Measurements from ENCODE around the gene AXDND1. TPM values are rescaled to one million over a fixed set of nuclear protein-coding genes. Genes with fewer than 3 reads are reported as not detected.

AXDND1 gene
- total RNA-seq, 5 donors from 2014 or later (not counting 1 experiment from before 2014, with no cell fraction given): 0.19 to 1.5 (median 0.77) TPM; not detected in 2

GRCh38 chr1:179586107-179586823 lies 220.5 kb downstream of the AXDND1 start:
- Histone ChIP-seq H3K36me3 (ENCODE audit: control insufficient read depth in 2 of 2, extremely low read depth in 1 of 2, insufficient read depth in 1 of 2, low read length in 1 of 2) (no peaks in the 10 kb centered on the region), H3K4me3 (ENCODE audit: control insufficient read depth in 1 of 2, extremely low read depth in 1 of 2, low read length in 1 of 2) (no peak overlapping the region), H3K9me3 (no peaks in the 10 kb centered on the region), H3K27me3 (replicated peaks in 1 of 2; ENCODE audit: control insufficient read depth in 2 of 2, extremely low read depth in 1 of 2, insufficient read depth in 2 of 2, low read length in 1 of 2) (peaks cover 17 to 34% of the 10 kb centered on the region in 2 experiments), H3K27ac (ENCODE audit: low read length) (no peak overlapping the region), H3K4me1 (ENCODE audit: control insufficient read depth in 1 of 2, extremely low read depth in 1 of 2, insufficient read depth in 2 of 2, low read length in 2 of 2) (no peaks in the 10 kb centered on the region)
- Mint-ChIP-seq H3K27me3 (peaks cover 54 to 57% of the 10 kb centered on the region in 2 donors), H3K4me1 (peaks cover 0 to 4% (median 2%) of the 10 kb centered on the region in 3 donors), H3K9me3 (no peaks in the 10 kb centered on the region), H3K36me3 (no peaks in the 10 kb centered on the region), H3K27ac (no peak overlapping the region), H3K4me3 (no peak overlapping the region)
- ChIA-PET CTCF (no interaction called here), POLR2A (interaction anchor here in 1 of 2 donors (0.9 kb wide), 1 partner anchor 317 kb away, joined by 8 read pairs; no protein-coding TSS in a partner anchor)
- WGBS (ENCODE audit: insufficient coverage): 16% methylated on average over 60 of the region's 60 CpGs
- ATAC-seq (replicated peaks in 1 of 4): no peak
- no peak for DNase-seq

GRCh38 chr1:179587336-179587735 lies 221.6 kb downstream of the AXDND1 start:
- Histone ChIP-seq H3K9me3 (no peaks in the 10 kb centered on the region), H3K36me3 (ENCODE audit: control insufficient read depth in 2 of 2, extremely low read depth in 1 of 2, insufficient read depth in 1 of 2, low read length in 1 of 2) (no peaks in the 10 kb centered on the region), H3K4me1 (ENCODE audit: control insufficient read depth in 1 of 2, extremely low read depth in 1 of 2, insufficient read depth in 2 of 2, low read length in 2 of 2) (no peaks in the 10 kb centered on the region), H3K27me3 (replicated peaks in 1 of 2; ENCODE audit: control insufficient read depth in 2 of 2, extremely low read depth in 1 of 2, insufficient read depth in 2 of 2, low read length in 1 of 2) (peaks cover 20 to 42% of the 10 kb centered on the region in 2 experiments), H3K27ac (ENCODE audit: low read length) (no peak overlapping the region), H3K4me3 (ENCODE audit: control insufficient read depth in 1 of 2, extremely low read depth in 1 of 2, low read length in 1 of 2) (peak overlapping the region in 1 of 2 donors; percentile 17)
- ChIA-PET POLR2A (no interaction called here), CTCF (no interaction called here)
- DNase-seq (no peak), ATAC-seq (replicated peaks in 1 of 4) (no peak)
- no peaks in the 10 kb centered on the region for H3K36me3 Mint-ChIP-seq
- no peak overlapping the region for H3K27ac Mint-ChIP-seq
- no peaks in the 10 kb centered on the region for H3K9me3 Mint-ChIP-seq
- H3K4me1 Mint-ChIP-seq: peaks cover 0 to 4% (median 2%) of the 10 kb centered on the region in 3 donors
- 64% methylated on average over 2 of the region's 6 CpGs for WGBS (ENCODE audit: insufficient coverage)
- peaks cover 50 to 58% of the 10 kb centered on the region in 2 donors for H3K27me3 Mint-ChIP-seq
- H3K4me3 Mint-ChIP-seq: no peak overlapping the region

GRCh38 chr1:179588425-179589024 lies 222.8 kb downstream of the AXDND1 start:
- CTCF ChIA-PET: no interaction called here
- Mint-ChIP-seq H3K4me3 (no peak overlapping the region), H3K4me1 (peaks cover 0 to 4% (median 2%) of the 10 kb centered on the region in 3 donors), H3K27me3 (peaks cover 56 to 63% of the 10 kb centered on the region in 2 donors), H3K9me3 (peaks cover 0 to 3% (median 0%) of the 10 kb centered on the region in 3 donors), H3K36me3 (no peaks in the 10 kb centered on the region), H3K27ac (no peak overlapping the region)
- Histone ChIP-seq H3K36me3 (ENCODE audit: control insufficient read depth in 2 of 2, extremely low read depth in 1 of 2, insufficient read depth in 1 of 2, low read length in 1 of 2) (no peaks in the 10 kb centered on the region), H3K27me3 (replicated peaks in 1 of 2; ENCODE audit: control insufficient read depth in 2 of 2, extremely low read depth in 1 of 2, insufficient read depth in 2 of 2, low read length in 1 of 2) (peaks cover 23 to 43% of the 10 kb centered on the region in 2 experiments), H3K4me3 (ENCODE audit: control insufficient read depth in 1 of 2, extremely low read depth in 1 of 2, low read length in 1 of 2) (no peak overlapping the region), H3K4me1 (ENCODE audit: control insufficient read depth in 1 of 2, extremely low read depth in 1 of 2, insufficient read depth in 2 of 2, low read length in 2 of 2) (no peaks in the 10 kb centered on the region), H3K27ac (ENCODE audit: low read length) (no peak overlapping the region), H3K9me3 (no peaks in the 10 kb centered on the region)
- ATAC-seq (replicated peaks in 1 of 4) (no peak), DNase-seq (no peak)
- 91% methylated on average over 18 of the region's 18 CpGs for WGBS (ENCODE audit: insufficient coverage)
- POLR2A ChIA-PET: no interaction called here

GRCh38 chr1:179589509-179589908 lies 223.7 kb downstream of the AXDND1 start:
- no peak overlapping the region for H3K4me3 Mint-ChIP-seq
- no peaks in the 10 kb centered on the region for H3K9me3 ChIP-seq
- peaks cover 0 to 4% (median 2%) of the 10 kb centered on the region in 3 donors for H3K4me1 Mint-ChIP-seq
- CTCF ChIA-PET: no interaction called here
- H3K27ac ChIP-seq (ENCODE audit: low read length): no peak overlapping the region
- no peaks in the 10 kb centered on the region for H3K36me3 ChIP-seq (ENCODE audit: control insufficient read depth in 2 of 2, extremely low read depth in 1 of 2, insufficient read depth in 1 of 2, low read length in 1 of 2)
- no CpG with 5 or more reads among the region's 4 CpGs for WGBS (ENCODE audit: insufficient coverage)
- no peak overlapping the region for H3K27ac Mint-ChIP-seq
- DNase-seq (no peak), ATAC-seq (replicated peaks in 1 of 4) (no peak)
- no peaks in the 10 kb centered on the region for H3K4me1 ChIP-seq (ENCODE audit: control insufficient read depth in 1 of 2, extremely low read depth in 1 of 2, insufficient read depth in 2 of 2, low read length in 2 of 2)
- H3K9me3 Mint-ChIP-seq: peaks cover 0 to 3% (median 0%) of the 10 kb centered on the region in 3 donors
- POLR2A ChIA-PET: no interaction called here
- H3K27me3 ChIP-seq (replicated peaks in 1 of 2; ENCODE audit: control insufficient read depth in 2 of 2, extremely low read depth in 1 of 2, insufficient read depth in 2 of 2, low read length in 1 of 2): peaks cover 26 to 43% of the 10 kb centered on the region in 2 experiments
- peaks cover 53 to 60% of the 10 kb centered on the region in 2 donors for H3K27me3 Mint-ChIP-seq
- H3K36me3 Mint-ChIP-seq: no peaks in the 10 kb centered on the region
- H3K4me3 ChIP-seq (ENCODE audit: control insufficient read depth in 1 of 2, extremely low read depth in 1 of 2, low read length in 1 of 2): no peak overlapping the region

GRCh38 chr1:179590671-179591070 lies 224.9 kb downstream of the AXDND1 start:
- Mint-ChIP-seq H3K36me3 (no peaks in the 10 kb centered on the region), H3K27ac (no peak overlapping the region), H3K4me3 (no peak overlapping the region), H3K27me3 (peaks cover 42 to 59% of the 10 kb centered on the region in 2 donors), H3K9me3 (peaks cover 0 to 3% (median 0%) of the 10 kb centered on the region in 3 donors), H3K4me1 (peaks cover 0 to 4% (median 2%) of the 10 kb centered on the region in 3 donors)
- ATAC-seq (replicated peaks in 1 of 4): no peak
- Histone ChIP-seq H3K4me1 (ENCODE audit: control insufficient read depth in 1 of 2, extremely low read depth in 1 of 2, insufficient read depth in 2 of 2, low read length in 2 of 2) (no peaks in the 10 kb centered on the region), H3K4me3 (ENCODE audit: control insufficient read depth in 1 of 2, extremely low read depth in 1 of 2, low read length in 1 of 2) (no peak overlapping the region), H3K9me3 (no peaks in the 10 kb centered on the region), H3K27ac (ENCODE audit: low read length) (no peak overlapping the region), H3K36me3 (ENCODE audit: control insufficient read depth in 2 of 2, extremely low read depth in 1 of 2, insufficient read depth in 1 of 2, low read length in 1 of 2) (no peaks in the 10 kb centered on the region), H3K27me3 (replicated peaks in 1 of 2; ENCODE audit: control insufficient read depth in 2 of 2, extremely low read depth in 1 of 2, insufficient read depth in 2 of 2, low read length in 1 of 2) (peaks cover 22 to 43% of the 10 kb centered on the region in 2 experiments)
- CTCF ChIA-PET: no interaction called here
- POLR2A ChIA-PET: no interaction called here
- WGBS (ENCODE audit: insufficient coverage): 81% methylated on average over 5 of the region's 11 CpGs
- DNase-seq: no peak

GRCh38 chr1:179591253-179591591 lies 225.5 kb downstream of the AXDND1 start:
- H3K4me1 ChIP-seq (ENCODE audit: control insufficient read depth in 1 of 2, extremely low read depth in 1 of 2, insufficient read depth in 2 of 2, low read length in 2 of 2): no peaks in the 10 kb centered on the region
- peaks cover 22 to 42% of the 10 kb centered on the region in 2 experiments for H3K27me3 ChIP-seq (replicated peaks in 1 of 2; ENCODE audit: control insufficient read depth in 2 of 2, extremely low read depth in 1 of 2, insufficient read depth in 2 of 2, low read length in 1 of 2)
- Mint-ChIP-seq H3K27ac (no peak overlapping the region), H3K36me3 (no peaks in the 10 kb centered on the region), H3K9me3 (peaks cover 0 to 3% (median 0%) of the 10 kb centered on the region in 3 donors), H3K4me1 (peaks cover 0 to 2% (median 0%) of the 10 kb centered on the region in 3 donors), H3K27me3 (peaks cover 38 to 55% of the 10 kb centered on the region in 2 donors), H3K4me3 (no peak overlapping the region)
- POLR2A ChIA-PET: interaction anchor here in 1 of 2 donors (0.5 kb wide), 1 partner anchor 15 kb away, joined by 3 read pairs; no protein-coding TSS in a partner anchor
- H3K9me3 ChIP-seq: no peaks in the 10 kb centered on the region
- H3K4me3 ChIP-seq (ENCODE audit: control insufficient read depth in 1 of 2, extremely low read depth in 1 of 2, low read length in 1 of 2): no peak overlapping the region
- no peak for ATAC-seq (replicated peaks in 1 of 4)
- no peak overlapping the region for H3K27ac ChIP-seq (ENCODE audit: low read length)
- DNase-seq: no peak
- CTCF ChIA-PET: no interaction called here
- 67% methylated on average over 3 of the region's 7 CpGs for WGBS (ENCODE audit: insufficient coverage)
- no peaks in the 10 kb centered on the region for H3K36me3 ChIP-seq (ENCODE audit: control insufficient read depth in 2 of 2, extremely low read depth in 1 of 2, insufficient read depth in 1 of 2, low read length in 1 of 2)
